GM12892 (cell line): ENCODE data around the gene LRRC74B. TPM values are rescaled to one million over a fixed set of nuclear protein-coding genes. Genes with fewer than 3 reads are reported as not detected.

Experiments
- DNase-seq: peaks from one replicate; pipeline ENCODE4 v3.0.0; 2011; ENCODE audit not compliant: insufficient read length
- FAIRE-seq: peaks from 2 replicates; lab custom pipeline; 2011; peaks lifted over from hg19 to GRCh38; lab: Jason Lieb, UNC
- POLR2A ChIP-seq: IDR thresholded peaks from 2 replicates; pipeline ENCODE4 v1.6.1; 2011; ENCODE audit warnings: low read depth, low read length, control low read depth
- POLR2AphosphoS5 ChIP-seq: IDR thresholded peaks from 2 replicates; pipeline ENCODE4 v1.6.1; 2011; ENCODE audit warnings: low read depth, low read length, control low read depth
- TAF1 ChIP-seq: IDR thresholded peaks from 2 replicates; pipeline ENCODE4 v1.6.1; 2011; ENCODE audit warnings: low read depth, mild to moderate bottlenecking, control low read depth, low read length, borderline replicate concordance
- polyA plus RNA-seq: library from polyadenylated mRNA; unstranded; fragments of >200 nt; gene quantifications from one replicate; pipeline ENCODE4 v1.2.1, GENCODE V29; 2012; ENCODE audit warnings: missing spikeins, inconsistent platforms; ENCODE audit not compliant: missing spikeins

Gene LRRC74B, protein sequence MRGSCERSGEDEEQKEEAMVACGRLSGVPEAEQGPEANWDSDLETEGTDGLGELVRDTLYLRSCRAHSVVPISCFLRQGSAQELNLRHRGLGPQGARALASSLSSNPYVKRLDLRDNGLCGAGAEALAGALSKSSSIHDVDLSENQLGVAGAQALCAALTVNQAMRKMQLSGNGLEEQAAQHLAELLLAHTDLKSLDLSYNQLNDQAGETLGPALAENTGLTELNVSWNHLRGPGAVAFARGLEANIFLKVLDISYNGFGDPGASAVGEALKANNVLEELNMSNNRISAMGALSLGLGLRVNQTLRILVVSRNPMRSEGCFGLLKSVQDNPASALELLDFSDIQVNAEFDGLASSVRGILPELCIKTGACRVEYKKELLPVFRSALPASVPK
- not detected for polyA plus RNA-seq

DNA sequence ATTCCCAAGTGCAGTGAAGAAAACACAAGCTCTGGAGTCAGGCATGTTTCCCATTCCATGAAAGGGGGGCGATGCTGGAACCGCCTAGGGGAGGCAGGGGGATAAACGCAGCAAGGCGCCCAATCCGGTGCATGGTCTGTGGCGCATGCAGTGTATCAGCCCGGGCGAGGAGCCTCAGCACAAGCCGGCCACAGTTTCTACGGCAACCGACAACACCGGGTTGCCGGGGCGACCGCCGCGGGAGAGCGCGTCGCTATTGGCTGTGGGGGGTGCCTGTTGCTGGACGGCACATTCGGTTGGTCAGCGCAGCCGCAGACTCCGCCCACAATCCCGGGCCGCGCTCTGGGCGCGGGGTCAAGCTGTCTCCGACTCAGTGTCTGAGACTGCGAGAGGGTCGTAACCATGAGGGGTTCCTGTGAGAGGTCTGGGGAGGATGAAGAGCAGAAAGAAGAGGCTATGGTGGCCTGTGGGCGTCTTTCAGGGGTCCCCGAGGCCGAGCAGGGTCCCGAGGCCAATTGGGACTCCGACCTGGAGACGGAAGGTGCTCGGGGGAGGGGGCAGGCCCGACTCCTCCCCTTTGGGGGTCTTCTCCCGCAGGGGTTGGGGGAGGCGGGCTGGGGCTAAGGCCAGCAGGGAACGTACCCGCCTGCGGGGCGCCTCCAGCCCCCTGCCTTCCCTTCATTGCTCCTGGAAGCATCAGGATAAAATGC is at the start of gene LRRC74B:
Gene LRRC74B (plus strand): TSS at position 362 of the 710 bp plus-strand sequence. CDS start 41 bp downstream, at position 403.
- TF ChIP-seq POLR2AphosphoS5 (no peak), POLR2A (no peak), TAF1 (no peak)
- peak; percentile 92 for DNase-seq
- FAIRE-seq = peak; percentile 92

DNA sequence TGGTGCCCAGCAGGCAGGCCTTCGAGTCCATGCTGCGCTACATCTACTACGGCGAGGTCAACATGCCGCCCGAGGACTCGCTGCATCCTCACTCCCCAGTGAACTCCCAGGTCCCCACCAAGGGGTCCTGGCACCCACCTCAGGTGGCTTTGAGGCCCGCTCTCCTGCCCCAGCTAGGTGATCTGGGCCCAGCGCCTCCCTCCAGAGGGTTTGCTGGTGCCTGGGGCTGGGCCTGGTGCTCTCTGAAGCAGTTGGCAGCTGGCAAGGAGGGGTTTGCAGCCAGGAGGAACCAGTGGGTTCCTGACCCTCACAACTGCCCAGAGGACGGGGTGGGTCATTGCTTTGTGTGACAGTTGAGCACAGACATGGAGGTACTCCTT is 49.7 kb upstream of the LRRC74B start:
- FAIRE-seq (no peak), DNase-seq (no peak)
- TF ChIP-seq TAF1 (no peak), POLR2A (peak; percentile 23; the same call in 1 of the 2 replicates)

DNA sequence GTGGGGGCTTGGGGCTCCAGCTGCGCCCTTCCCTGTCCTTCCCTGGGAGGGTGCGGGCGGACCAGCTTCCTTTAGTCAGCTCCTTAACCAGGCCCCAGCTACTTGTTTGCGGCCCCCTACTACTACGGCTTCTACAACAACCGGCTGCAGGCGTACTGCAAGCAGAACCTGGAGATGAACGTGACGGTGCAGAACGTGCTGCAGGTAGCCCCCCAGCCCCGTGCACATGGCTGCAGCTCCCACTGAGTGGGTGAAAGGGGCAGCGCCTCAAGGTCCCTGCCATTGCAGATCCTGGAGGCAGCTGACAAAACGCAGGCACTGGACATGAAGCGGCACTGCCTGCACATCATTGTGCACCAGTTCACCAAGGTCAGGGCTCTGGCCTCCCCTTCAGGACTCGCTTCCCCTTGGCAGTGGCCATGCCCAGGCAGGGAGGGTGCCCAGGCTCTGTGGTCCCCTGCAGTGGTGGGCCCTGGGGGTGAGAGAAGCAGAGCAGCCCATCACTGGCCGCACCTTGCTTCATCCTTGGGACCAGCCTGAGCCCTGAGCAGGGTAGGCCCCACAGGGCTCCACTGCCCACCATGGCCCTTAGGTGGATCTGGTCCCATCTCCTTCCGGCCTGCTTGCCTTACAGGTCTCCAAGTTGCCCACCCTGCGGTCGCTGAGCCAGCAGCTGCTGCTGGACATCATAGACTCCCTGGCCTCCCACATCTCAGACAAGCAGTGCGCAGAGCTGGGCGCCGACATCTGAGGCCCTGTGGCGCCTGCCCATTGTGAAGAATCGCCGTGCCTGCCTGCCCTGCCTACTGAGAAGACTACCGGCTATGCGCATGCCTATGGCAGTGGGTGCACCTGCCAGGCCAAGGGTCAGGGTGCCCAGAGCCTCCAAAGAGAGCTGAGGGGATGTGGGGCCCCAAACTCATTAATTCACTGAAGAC is 48.9 kb upstream of the LRRC74B start:
- FAIRE-seq (no peak), DNase-seq (no peak)
- no peak; the same call in 1 of the 2 replicates for TF ChIP-seq POLR2A
- no peak; the same call in 1 of the 2 replicates for TF ChIP-seq POLR2AphosphoS5
- TF ChIP-seq TAF1 = no peak

DNA sequence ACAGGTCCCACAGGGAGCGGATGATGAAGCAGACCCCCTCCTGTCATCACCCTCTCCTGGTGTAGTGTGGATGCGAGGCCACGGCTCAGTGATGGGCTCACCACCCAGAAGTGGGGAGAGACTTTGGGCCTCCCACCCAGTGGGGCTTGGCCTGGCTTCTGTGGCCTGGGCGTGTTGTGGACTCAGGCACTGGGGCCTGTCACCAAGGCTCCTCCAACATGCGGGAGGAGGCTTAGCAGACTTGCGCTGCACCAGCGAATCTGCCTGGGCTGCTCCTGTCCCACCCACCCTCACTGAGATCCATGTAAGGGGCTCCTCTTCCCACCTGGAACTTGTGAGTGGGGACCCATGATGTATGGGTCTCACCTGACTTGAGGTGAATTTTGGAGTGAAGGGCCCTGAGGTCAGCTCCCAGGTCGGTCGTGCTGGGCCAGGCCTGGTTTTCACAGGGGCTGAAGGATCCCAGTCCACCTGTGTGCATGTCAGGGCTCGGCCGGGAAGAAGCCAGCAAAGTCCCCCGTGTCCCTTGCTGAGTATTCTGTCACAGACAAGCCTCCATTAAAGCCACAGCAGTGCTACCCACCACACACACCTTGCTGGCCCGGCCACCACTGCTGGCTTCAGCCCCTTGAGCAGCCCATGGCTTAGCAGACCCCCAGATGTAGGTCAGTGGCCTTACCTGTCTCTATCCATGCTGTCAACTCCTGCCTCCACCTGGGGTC is 48.0 kb upstream of the LRRC74B start:
- no peak for DNase-seq
- TF ChIP-seq TAF1 (no peak), POLR2AphosphoS5 (peak; percentile 3), POLR2A (0 out of 2 replicates have a peak, but pooled peaks have one; percentile 45)
- no peak for FAIRE-seq

DNA sequence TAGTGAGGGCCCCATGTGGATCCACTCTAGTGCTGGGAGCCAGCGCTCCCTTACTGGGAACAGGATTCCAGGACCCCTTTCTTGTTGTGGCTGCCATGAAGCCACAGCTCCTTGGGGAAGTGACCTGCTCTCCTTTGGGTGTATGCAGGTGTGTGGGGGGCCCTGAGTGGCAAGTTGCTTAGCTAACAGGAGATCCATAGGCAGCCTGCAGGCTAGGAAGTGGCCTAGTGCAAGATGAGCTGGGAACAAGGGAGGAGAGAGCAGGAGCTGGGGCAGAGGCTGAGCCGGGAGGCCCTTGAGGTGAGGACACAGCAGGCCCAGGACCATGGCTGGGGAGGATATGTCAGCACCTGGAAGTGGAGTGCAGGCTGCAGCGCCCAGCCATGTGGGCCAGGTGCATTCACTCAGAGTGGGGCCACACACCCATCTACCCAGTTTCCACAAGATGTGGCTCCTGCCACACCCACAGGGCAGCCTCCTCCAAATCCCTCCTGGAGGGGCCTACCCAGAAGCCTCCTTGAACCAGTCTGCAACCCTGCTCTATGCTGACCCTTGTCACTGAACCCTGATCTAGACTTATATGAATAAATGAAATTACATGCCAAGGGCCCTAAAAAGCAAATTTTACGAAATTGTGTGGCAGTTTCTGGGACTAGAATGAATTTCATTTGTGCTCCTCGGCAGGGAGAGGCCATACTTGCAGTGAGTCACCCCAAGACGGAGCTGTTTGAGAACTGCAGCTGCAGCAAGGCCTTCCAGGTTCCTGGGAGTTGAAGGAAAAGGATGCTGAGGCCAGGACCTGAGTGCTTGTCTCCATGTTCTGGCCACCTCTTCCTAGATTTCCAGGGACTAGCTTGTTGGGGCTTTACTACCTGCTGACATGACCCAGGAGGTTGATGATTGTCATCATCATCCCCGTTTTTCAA is 47.1 kb upstream of the LRRC74B start:
- DNase-seq = no peak
- no peak for FAIRE-seq

DNA sequence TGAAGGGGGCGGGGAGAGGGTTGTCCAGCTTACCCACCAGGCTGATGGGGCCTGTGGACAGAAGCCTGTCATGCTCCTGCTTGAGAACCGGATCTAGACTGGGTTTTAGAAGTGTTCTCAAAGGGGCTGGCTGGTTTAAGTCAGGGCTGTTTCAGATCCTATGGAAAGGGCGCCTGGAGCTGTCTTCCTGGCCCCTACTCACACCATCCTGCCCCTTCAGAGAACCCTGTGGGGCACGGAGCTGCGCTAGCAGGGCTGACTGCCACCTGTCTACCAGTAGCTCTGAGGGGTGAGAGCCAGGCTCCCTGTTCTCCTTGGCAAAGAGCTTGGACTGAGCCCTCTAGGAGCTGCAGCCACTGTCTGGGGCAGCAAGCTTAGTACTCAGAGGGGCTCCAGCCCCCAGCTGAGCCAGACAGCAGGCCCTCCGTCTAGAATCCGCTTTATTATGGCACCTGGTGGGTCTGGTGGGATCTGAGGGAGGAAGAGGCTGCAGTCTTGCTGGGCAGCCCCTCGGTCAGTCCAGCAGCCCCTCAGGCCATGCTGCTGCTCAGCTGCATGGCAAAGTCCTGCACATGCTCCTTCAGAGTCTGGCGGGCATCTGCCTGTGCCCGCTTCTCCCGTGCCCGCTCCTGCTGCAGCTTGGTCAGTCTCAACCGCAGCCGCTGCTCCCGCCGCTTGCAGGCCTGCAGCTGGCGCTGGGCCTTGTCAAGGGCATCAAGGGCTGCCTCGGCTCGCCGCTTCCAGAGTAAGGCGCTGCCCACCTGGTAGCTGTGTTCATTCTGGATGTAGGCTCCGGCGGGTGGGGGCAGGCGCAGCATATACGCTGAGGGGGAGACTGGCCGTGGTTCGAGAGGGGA is 46.2 kb upstream of the LRRC74B start:
- FAIRE-seq (no peak), DNase-seq (no peak)
- TF ChIP-seq POLR2A (no peak; the same call in 1 of the 2 replicates), TAF1 (no peak), POLR2AphosphoS5 (no peak)

More for the DNA sequence above, 47.1 kb upstream of the LRRC74B start:
- TF ChIP-seq POLR2A = peak; percentile 17
- no peak for TF ChIP-seq POLR2AphosphoS5

DNA sequence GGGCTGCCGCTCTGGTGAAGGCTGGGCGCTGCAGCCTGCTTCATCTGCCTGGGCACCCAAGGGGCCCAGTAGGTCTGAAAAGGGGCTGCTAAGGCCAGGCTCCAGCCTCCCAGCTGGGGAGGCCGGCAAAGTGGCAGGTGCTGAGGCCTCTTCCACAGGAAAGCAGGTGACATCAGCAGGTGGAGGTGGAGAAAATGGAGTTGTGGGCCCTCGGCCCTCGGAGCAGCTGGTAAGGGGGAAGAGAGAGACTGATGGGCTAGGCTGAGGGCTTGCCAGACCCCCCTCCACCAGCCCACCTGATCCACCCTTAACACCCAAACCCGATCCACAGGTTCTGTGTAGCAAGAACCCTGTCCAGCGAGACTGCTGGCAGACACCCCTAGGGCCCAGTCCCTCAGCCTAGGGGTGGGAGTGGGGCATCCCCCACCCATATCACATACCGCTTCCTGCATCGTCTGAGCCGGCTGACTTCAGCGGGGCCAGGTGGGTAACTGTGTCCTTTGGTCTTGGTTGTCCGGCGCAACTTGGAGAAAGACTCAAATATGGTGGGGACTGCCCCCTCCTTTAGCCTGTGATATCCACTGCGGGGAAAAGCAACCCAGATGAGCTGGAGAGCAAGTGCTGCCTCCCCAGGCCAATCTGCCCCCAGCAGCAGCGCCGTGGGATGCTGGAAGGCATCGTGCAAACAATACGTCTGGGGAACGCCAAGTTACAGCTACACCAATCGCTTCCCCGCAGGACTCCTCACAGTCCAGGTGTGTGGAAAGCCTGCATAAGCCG is 45.3 kb upstream of the LRRC74B start:
- DNase-seq (no peak), FAIRE-seq (peak; percentile 9)

DNA sequence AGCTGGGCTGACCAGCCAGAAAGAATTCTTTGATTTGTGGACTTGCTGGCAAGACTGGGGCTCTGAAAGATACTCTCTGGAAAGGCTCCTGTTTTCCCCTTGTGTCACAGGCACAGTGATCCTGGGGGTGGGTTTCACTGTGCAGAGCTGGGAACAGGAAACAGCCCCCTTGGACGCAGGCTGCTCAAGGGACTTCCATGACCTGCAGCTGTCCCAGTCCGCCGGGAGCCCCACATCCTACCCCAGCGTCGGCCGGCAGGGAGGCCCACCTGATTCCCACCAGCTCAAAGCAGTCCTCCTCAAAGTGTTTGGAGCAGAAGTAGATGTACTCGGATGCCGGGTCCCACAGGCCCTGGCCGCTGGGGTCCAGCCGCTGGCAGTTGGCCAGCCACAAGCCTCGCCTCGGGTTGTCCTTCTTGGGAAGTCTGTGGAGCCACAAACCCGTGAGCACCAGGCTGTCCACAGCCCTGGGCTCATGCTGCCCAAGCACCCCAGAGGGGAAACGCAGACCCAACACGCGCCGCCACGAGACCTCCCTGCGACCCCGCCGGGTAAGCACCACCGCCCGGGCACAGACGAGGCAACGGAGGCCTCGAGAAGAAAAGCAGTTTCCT is 44.7 kb upstream of the LRRC74B start:
- FAIRE-seq = peak; percentile 9
- TF ChIP-seq POLR2A (no peak), TAF1 (no peak), POLR2AphosphoS5 (no peak)

More for the DNA sequence above, 45.3 kb upstream of the LRRC74B start:
- TF ChIP-seq TAF1 (no peak), POLR2A (no peak; the same call in none of the 2 replicates), POLR2AphosphoS5 (no peak)

More for the DNA sequence above, 44.7 kb upstream of the LRRC74B start:
- no peak for DNase-seq
